ENCODE results near the gene PAWR.
"Not testable (repeated sequence)": the region's sequence is repeated elsewhere in the genome, so short reads cannot be mapped to it uniquely, and the experiment has no call there.

The PAWR gene

GRCh38 chr12:79686171-79686570 is 4.6 kb downstream of the PAWR start:
- no peak for DNase-seq (ENCODE audit: low spot score)

- DNase-seq (ENCODE audit: low spot score), result peak; percentile 33
These were observed 5.7 kb downstream of the PAWR start for GRCh38 chr12:79685068-79685467.

GRCh38 chr12:79684338-79684737 is 6.4 kb downstream of the PAWR start:
- not testable (repeated sequence) for DNase-seq (ENCODE audit: low spot score)

- no peak for DNase-seq (ENCODE audit: low spot score)
These were observed 8.2 kb downstream of the PAWR start for GRCh38 chr12:79682593-79682992.

DNA sequence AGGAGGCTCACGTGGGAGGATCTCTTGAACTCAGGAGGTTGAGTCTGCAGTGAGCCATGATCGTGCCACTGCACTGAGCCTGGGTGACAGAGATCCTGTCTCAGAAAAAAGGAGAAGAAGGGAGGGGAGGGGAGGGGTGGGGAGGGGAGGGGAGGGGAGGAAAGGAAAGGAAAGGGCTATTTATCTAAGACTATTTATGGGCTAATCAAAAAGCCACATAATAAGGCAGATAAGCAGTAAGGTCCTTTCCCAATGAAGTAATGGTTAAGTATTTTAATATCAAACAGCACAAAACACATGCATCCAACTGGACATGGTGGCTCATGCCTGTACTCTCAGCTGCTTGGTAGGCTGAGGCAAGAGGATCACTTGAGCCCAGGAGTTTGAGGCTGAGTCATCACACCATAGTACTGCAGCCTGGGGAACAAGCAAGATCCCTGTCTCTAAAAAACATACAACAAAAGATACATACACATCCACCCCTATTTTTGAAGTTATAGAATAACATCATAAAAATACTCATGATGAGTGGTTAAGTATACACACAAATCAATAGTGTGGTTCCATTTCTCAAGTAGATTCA is 9.7 kb downstream of the PAWR start:
- no peak for DNase-seq (ENCODE audit: low spot score)

- DNase-seq (ENCODE audit: low spot score), result no peak
These were observed 10.7 kb downstream of the PAWR start for GRCh38 chr12:79680051-79680450.

GRCh38 chr12:79678306-79678705 is 12.5 kb downstream of the PAWR start:
- DNase-seq (ENCODE audit: low spot score), result no peak

DNA sequence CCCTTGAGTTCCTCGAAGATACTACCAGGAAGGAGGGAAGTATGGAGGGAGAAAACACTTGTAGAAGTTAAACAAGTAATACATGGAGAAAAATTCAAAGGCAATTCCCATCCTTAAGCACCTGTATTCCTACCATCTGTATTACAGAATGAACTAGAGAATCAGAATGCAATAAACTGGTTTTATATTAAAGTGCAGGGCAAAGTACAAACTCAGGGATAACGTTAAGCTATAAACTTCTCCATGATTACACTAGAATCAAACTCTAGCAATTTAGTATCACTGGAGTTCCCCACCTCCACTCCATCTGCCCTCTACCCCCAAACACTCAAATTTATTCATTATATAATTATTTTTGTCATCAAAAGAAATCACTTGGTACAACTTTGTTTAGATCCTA is 13.1 kb downstream of the PAWR start:
- no peak for DNase-seq (ENCODE audit: low spot score)

DNA sequence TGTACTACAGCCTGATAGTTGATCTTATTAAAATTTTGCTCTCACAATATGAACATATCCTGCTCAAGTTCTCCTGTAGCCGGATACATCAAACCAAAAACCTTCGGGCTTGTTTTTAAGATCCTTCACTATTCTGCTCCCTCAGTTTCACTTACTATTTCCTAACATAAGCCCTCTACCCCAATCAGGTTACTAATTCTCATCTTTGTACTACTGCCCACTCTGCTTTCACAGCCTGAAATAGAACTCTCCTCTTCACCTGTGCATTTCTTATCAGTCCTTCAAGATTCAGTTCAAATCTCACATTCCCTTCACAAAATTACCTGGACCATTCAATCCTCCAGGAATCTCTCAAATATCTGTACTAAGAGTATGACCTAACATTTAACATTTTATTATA is 14.2 kb downstream of the PAWR start:
- DNase-seq (ENCODE audit: low spot score), result no peak

- DNase-seq (ENCODE audit: low spot score), result peak; percentile 21
These were observed 16.1 kb downstream of the PAWR start for GRCh38 chr12:79674629-79675028.

DNA sequence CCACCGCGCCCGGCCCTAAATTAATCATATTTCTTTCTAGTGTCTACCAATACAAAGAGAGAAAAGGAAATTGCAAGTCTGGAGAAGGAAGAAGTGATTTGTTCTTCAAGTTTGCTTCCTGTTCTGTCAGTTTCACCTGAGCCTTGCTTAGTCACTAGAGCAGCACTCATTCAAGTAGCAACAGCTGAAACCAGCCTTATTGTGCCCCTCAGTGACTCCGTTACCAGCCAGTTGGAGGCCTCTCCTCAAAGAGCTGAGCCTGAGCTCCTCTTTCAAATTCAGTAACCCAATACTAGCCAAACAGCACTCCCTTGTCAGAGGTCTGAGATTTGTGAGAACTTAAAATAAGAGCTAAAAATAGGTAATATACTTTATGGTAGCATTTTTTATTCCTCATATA is 17.4 kb downstream of the PAWR start:
- DNase-seq (ENCODE audit: low spot score), result no peak

- DNase-seq (ENCODE audit: low spot score), result no peak
These were observed 22.7 kb downstream of the PAWR start for GRCh38 chr12:79668113-79668512.

DNA sequence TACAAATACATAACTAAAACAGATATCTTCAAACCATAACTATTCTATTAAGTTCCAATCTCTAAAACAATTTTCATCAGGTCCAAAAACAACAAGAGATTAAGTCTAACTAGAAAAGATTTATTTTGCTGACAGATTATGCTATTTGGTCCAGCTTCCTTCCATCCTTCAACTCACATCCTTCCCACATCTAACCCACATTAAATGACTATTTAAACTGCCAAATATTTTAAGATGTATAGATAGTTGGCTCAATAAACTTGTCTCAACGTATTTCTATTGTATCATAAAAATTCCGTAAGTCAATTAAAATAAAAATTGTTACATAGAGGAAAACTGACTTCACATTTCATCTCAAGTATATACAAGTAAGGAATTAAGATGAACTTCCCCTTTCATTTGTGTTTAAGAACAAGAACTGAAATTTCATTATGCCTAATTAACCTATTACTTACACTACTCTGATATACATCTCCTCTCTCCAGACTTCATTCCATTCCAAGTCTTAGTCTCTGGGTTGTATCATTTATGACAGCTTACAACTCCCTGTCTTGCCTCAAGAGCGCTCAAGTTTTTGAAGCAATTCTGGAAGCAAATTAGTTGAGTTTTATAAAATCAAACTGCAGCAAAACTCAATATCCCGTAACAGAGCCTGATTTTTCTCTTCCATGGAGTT is 25.4 kb downstream of the PAWR start:
- no peak for DNase-seq (ENCODE audit: low spot score)

- DNase-seq (ENCODE audit: low spot score), result no peak
These were observed 26.2 kb downstream of the PAWR start for GRCh38 chr12:79664518-79664917.

DNA sequence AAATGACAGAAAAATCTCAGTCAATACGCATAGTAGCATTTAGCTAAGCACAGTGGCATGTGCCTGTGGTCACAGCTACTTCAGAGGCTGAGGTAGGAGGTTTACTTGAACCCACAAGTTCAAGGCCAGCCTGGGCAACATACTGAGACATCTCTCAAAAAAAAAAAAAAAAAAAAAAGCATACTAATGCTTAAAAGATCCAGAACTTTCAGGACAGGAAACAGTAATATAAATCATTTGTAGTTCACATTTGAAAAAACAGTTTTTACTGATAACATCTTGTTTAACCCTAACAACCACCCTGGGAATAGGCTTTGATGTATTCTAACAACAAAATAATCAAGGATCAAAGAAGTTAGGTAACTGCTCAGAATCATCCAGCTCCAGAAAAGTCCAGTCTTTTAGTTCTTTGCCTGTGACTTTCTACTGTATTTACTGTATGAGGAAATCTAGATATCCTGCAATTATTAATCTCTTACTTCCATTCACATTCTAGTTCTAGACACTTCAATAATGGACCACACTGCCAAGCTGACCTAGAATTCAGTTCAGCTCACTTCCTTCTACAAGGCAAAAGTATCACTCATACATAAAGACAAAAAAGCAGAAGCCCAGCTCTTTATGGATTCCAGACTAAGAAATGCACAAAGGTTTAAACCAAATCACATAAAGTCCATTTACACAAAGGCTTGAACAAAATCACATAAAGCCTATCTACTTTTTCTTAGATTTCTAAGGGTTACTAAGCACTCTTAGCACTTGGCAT is 28.5 kb downstream of the PAWR start:
- DNase-seq (ENCODE audit: low spot score), result no peak

DNA sequence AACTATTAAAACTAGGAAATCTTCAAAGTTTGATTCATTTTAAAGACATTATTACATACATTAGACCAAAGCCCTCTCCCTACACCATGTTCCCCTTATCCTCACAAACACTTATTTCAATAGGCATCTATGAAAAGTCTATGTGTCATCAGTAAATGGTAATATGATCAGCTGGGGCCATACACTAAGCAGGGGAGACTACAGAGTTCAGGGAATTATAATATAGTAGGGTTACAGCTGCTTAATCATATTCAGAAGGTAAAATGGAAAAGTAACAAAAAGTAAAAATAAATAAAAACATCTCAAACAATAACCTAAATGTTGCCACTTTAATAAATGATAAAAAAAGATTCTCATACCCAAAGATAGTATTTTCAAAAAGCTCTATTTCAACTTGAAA is 29.1 kb downstream of the PAWR start:
- no peak for DNase-seq (ENCODE audit: low spot score)

DNA sequence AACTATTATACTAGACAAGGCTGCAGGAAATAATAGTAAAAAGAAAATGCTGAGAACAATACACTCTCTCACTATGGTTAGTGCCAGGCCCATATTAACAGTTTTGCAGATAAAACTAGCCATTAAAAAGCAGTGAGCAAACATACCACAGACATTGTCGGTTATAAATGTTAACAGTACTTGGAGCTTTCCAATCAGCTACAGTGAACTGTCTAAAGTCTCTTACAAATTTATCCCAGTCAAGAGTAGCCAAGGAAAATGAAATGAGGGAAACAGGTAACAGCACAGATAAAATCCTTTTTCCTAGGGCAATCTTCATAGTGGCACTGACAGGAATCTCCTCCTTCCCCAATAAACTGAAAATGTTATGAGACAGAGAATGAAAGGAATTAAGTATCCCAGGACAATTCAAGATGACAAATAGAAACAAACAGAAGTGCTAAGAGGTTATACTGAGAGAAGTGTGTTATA is 30.8 kb downstream of the PAWR start:
- DNase-seq (ENCODE audit: low spot score), result peak; percentile 6

DNA sequence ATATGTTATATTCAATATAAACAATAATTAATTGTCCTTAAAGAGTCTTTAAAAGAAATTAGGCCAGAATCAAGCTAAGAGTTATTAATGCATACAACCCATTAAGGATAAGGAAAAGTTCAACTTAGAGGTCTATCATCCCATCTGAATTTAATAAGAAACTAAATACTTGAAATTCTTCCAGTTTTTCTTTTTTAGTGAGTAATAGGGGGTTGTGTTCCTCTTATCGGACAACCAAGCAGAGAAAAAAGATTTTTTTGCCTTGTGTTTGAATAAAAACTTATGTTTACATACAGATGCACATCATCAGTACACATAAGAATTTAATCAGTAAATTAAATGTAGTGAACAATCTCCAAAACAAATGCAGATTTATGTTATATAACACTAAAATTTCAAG is 32.5 kb downstream of the PAWR start:
- peak; percentile 64 for DNase-seq (ENCODE audit: low spot score)

DNA sequence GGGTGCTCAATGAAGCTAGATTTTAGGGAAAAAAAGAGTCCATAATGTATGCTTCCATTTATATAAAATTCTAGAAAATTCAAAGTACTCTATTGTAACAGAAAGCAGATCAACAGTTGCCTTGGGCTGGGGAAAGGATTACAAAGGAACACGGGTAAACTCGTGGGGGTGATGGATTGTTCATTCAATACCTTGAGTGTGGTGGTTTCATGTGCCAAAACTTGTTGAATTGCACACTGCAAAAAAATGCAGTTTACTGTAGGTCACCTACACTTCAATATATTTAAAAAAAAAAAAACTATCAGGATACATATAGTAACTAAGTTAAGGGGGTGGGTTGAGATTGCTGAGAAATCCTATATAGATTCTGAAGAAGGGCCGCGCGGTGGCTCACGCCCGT is 33.6 kb downstream of the PAWR start:
- DNase-seq (ENCODE audit: low spot score), result no peak

DNA sequence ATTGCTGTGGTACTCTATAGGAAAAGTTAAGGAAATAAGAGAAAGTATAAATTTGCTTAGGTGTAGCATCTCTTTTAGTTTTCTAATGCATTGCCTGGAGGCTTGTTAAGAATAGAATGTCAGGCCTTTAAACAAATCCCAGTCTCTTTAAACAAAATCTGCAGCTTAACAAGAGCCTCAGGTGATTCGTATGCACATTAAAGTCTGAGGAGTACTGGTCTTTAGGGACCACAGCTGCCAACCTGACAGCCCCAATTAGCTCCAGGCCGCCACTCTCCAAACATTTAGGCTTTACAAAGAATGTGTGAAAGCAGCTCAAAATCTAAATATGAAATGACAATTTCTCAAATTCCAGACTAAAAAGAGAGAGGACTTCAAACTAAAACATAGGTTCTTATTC is 35.7 kb downstream of the PAWR start:
- DNase-seq (ENCODE audit: low spot score), result no peak

- no peak for DNase-seq (ENCODE audit: low spot score)
These were observed 38.2 kb downstream of the PAWR start for GRCh38 chr12:79652521-79652920.

- DNase-seq (ENCODE audit: low spot score), result no peak
These were observed 40.3 kb downstream of the PAWR start for GRCh38 chr12:79650440-79650839.

DNA sequence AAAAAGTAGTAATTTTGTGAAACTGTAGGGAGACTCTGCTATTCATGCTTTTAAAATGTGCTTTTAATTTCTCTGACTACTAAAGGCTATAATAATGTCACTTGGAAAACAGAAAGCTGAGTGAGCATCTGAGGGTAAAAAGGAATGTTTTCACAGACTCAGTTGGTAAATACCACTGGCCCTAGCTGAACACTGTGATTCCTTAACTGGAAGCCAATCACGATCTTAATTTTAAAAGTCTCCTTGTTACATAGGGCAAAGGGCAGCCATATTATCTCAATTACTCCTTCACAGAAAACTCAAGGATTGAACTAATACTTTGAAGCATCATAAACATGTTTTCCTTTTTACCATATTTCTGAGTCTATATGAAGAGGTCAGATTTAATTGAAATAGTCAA is 41.9 kb downstream of the PAWR start:
- DNase-seq (ENCODE audit: low spot score), result no peak
